Common myeloid progenitor, CD34-positive (primary cell): ENCODE measurements around the gene SLC52A1.

Experiments used
- CTCF ChIA-PET: fragments of 350-600 bp; sonication (Branson Sonifier 250); formaldehyde crosslinking; loops from one replicate; lab custom pipeline; 2021; ENCODE audit warnings: antibody characterized with exemption; lab: Charles Lee
- POLR2A ChIA-PET: fragments of 350-600 bp; sonication (Branson Sonifier 250); formaldehyde crosslinking; loops from one replicate; lab custom pipeline; 2021; ENCODE audit warnings: antibody characterized with exemption; lab: Charles Lee
- DNase-seq, 3 donors: peaks; one replicate each; pipeline versions ENCODE4 v3.0.0 to v3.0.0-alpha.2; 2013
- H3K27ac ChIP-seq, 2 experiments: 1 replicate in 1 of 2; 2 replicates in 1 of 2; pipeline ENCODE4 v1.7.0; 2013; ENCODE audit warnings: inconsistent platforms in 2 of 2, low read length in 2 of 2, mild to moderate bottlenecking in 2 of 2, low read depth in 1 of 2, moderate library complexity in 1 of 2; ENCODE audit not compliant: severe bottlenecking in 2 of 2, insufficient read depth in 1 of 2, poor library complexity in 1 of 2
- H3K27me3 ChIP-seq, 5 experiments: replicated peaks in 2 of 5; 1 replicate in 3 of 5; 2 replicates in 2 of 5; pipeline versions ENCODE4 v1.6.1 to v1.7.0; 2013; ENCODE audit warnings: low read length in 4 of 5, mild to moderate bottlenecking in 2 of 5, moderate library complexity in 2 of 5, inconsistent platforms in 1 of 5; ENCODE audit not compliant: insufficient read depth in 5 of 5, control insufficient read depth in 4 of 5
- H3K36me3 ChIP-seq, 4 experiments: 1 replicate in 2 of 4; 2 replicates in 2 of 4; pipeline versions ENCODE4 v1.6.1 to v1.7.0; 2013; ENCODE audit warnings: low read length in 3 of 4, control low read depth in 1 of 4, mild to moderate bottlenecking in 1 of 4; ENCODE audit not compliant: control insufficient read depth in 4 of 4, insufficient read depth in 4 of 4
- H3K4me1 ChIP-seq, 4 experiments: 1 replicate in 3 of 4; 2 replicates in 1 of 4; pipeline versions ENCODE4 v1.6.1 to v1.7.1; 2013; ENCODE audit warnings: low read length in 3 of 4, mild to moderate bottlenecking in 3 of 4, control low read depth in 1 of 4, inconsistent platforms in 1 of 4, moderate library complexity in 1 of 4; ENCODE audit not compliant: control insufficient read depth in 4 of 4, insufficient read depth in 4 of 4; ENCODE audit errors: control extremely low read depth in 1 of 4
- H3K4me3 ChIP-seq, 7 experiments: 1 replicate in 4 of 7; 2 replicates in 3 of 7; pipeline versions ENCODE4 v1.5.1 to v1.7.0; 2013; ENCODE audit warnings: mild to moderate bottlenecking in 7 of 7, low read length in 6 of 7, moderate library complexity in 6 of 7, inconsistent platforms in 2 of 7, low read depth in 2 of 7, control low read depth in 1 of 7; ENCODE audit not compliant: insufficient read depth in 4 of 7, control insufficient read depth in 1 of 7; ENCODE audit errors: extremely low read depth in 1 of 7
- H3K9me3 ChIP-seq, 5 experiments: 1 replicate in 4 of 5; 2 replicates in 1 of 5; pipeline versions ENCODE4 v1.6.1 to v1.7.1; 2013; ENCODE audit warnings: low read length in 4 of 5, mild to moderate bottlenecking in 2 of 5, inconsistent platforms in 1 of 5, low read depth in 1 of 5, moderate library complexity in 1 of 5; ENCODE audit not compliant: control insufficient read depth in 4 of 5, insufficient read depth in 2 of 5; ENCODE audit errors: control extremely low read depth in 1 of 5
- WGBS: methylation state at CpG from one replicate; pipeline ENCODE4 v1.1.5; 2013; ENCODE audit not compliant: insufficient coverage; 5-methylcytosine and 5-hydroxymethylcytosine counted together

The SLC52A1 gene

DNA sequence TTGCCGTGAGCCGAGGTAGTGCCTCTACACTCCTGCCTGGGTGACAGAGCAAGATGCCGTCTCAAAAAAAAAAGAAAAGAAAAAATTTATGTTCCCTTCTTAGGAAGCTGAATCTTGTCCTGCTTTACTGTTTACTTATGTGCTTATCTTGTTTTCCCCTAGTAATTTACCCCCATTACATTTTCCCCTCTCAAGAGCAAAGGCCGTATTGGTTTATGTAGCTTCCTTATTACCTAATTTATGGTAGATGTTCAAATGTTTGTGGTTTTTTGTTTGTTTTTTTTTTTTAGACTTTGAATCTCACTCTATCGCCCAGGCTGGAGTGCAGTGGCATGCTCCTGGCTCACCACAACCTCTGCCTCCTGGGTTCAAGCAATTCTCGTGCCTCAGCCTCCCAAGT lies 10.3 kb upstream of the SLC52A1 start:
- H3K27me3 ChIP-seq = peaks cover 0 to 4% (median 0%) of the 10 kb centered on the region in 5 experiments
- no peaks in the 10 kb centered on the region for H3K36me3 ChIP-seq
- no peak overlapping the region for H3K4me3 ChIP-seq
- ChIA-PET CTCF (interaction anchor here (0.6 to 3.4 kb wide), 5 partner anchors 9 to 211 kb away, joined by 3 to 12 read pairs (median 5); partner anchors contain the start of gene SLC52A1), POLR2A (interaction anchor here (0.8 kb wide), 1 partner anchor 26 kb away, joined by 6 read pairs; no protein-coding TSS in a partner anchor)
- 96% methylated on average over 2 of the region's 6 CpGs for WGBS
- peaks cover 0 to under 1% (median 0%) of the 10 kb centered on the region in 5 experiments for H3K9me3 ChIP-seq
- H3K4me1 ChIP-seq = no peaks in the 10 kb centered on the region
- no peak overlapping the region for H3K27ac ChIP-seq
- DNase-seq = no peak

DNA sequence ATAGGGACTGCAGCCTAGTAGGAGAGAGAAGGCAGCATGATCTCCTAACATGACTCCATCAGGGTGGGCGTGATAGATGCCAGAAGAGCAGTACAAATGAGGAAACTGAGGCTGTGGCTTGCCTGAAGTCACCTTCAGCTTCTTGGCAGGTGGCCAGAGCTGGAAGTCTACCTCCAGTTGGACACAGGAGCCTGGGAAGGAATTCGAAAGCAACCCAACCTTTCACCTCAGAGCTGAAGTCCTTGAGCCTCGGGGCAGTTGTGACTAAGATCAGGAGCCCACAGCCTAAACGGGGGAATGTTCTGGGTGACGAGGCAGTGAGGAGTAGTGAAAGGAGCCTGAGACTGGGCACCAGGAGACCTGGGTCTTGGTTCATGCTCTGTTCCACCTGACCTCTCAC lies 9.4 kb upstream of the SLC52A1 start:
- Histone ChIP-seq H3K4me1 (no peaks in the 10 kb centered on the region), H3K36me3 (no peaks in the 10 kb centered on the region), H3K4me3 (no peak overlapping the region), H3K27me3 (peaks cover 0 to 4% (median 0%) of the 10 kb centered on the region in 5 experiments), H3K9me3 (peaks cover 0 to 3% (median 0%) of the 10 kb centered on the region in 5 experiments), H3K27ac (no peak overlapping the region)
- CTCF ChIA-PET = interaction anchor here (3.4 kb wide), 1 partner anchor 19 kb away, joined by 12 read pairs; no protein-coding TSS in a partner anchor
- no peak for DNase-seq
- POLR2A ChIA-PET = no interaction called here
- WGBS = 100% methylated on average over 4 of the region's 5 CpGs

DNA sequence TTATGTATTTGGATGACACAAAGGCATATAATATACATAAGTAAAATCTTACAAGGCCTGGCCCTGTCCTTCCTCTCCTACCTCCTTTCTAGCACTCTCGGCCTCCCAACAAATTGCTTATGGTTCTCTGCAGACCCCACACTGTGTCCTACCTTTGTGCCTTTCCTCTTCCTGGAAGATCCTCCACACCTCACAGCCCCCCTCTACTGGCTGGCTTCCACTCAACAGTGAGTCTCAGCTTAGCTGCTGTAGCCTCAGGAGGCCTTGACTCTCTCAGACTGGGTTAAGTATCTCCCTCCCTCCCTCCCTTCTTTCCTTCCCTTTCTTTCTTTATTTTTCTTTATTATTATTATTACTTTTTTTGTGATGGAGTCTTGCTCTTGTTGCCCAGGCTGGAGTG lies 8.3 kb upstream of the SLC52A1 start:
- WGBS = 100% methylated on average over 1 of the region's 1 CpG
- Histone ChIP-seq H3K4me3 (no peak overlapping the region), H3K9me3 (peaks cover 0 to 3% (median 0%) of the 10 kb centered on the region in 5 experiments), H3K4me1 (no peaks in the 10 kb centered on the region), H3K27me3 (peaks cover 0 to 4% (median 0%) of the 10 kb centered on the region in 5 experiments), H3K36me3 (no peaks in the 10 kb centered on the region), H3K27ac (no peak overlapping the region)
- ChIA-PET POLR2A (interaction anchor here (0.7 kb wide), 1 partner anchor 18 kb away, joined by 3 read pairs; no protein-coding TSS in a partner anchor), CTCF (no interaction called here)
- DNase-seq = no peak

DNA sequence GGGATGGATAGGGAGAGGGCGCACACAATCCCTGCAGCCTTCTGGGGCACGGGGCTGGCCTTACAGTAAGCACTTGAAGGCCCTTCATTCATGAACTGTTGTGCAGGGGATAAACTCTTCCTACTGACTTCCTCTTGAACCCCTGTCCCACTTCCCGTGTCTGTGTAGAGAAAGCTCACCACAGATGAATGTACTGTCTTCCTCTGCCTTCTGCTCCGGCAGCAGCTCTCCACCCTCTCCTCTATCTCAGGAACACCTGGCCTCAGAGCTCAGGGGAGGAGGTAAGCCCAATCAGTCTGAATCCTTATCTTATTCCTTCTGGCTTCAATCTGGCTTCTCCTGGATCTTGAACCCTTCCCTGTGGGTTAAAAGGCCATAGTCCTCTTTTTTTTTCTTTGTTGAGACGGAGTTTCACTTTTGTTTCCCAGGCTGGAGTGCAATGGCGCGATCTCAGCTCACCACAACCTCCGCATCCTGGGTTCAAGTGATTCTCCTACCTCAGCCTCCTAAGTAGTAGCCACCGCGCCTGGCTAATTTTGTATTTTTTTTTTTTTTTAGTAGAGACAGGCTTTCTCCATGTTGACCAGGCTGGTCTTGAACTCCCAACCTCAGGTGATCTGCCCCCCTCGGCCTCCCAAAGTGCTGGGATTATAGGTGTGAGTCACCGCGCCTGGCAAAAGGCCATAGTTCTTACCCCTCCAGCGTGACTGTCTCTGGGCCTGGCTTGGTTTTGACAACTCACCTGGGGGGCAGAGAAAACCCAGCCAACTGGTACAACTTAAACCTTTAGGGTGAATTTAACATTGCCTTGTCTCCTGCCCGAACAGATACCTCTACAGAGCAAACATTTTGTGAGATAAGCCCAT lies 7.2 kb upstream of the SLC52A1 start:
- peaks cover 0 to 5% (median 0%) of the 10 kb centered on the region in 5 experiments for H3K27me3 ChIP-seq
- H3K27ac ChIP-seq = no peak overlapping the region
- no peaks in the 10 kb centered on the region for H3K4me1 ChIP-seq
- no peaks in the 10 kb centered on the region for H3K36me3 ChIP-seq
- CTCF ChIA-PET = no interaction called here
- H3K9me3 ChIP-seq = peaks cover 0 to 3% (median 0%) of the 10 kb centered on the region in 5 experiments
- 88% methylated on average over 4 of the region's 15 CpGs for WGBS
- no peak overlapping the region for H3K4me3 ChIP-seq
- DNase-seq = no peak
- POLR2A ChIA-PET = no interaction called here

DNA sequence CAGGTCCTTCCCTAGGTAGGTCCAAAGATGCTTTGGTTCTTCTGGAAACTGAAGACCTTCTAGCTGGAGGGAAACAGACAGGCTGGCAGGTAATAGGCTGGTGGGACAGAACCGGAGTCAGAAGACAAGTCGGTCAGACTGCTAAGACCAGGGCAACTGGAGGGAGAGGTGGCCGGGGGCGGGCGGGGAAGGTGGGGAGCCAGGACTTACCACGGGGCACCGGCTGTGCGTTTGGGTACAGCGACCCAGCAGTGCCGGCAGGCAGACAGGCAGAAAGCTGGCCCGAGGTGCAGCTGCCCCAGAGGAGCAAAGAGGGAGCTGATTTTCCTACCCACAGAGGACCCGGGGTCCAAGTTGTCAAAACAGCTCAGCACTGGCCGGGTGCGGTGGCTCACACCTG lies 575 bp downstream of the SLC52A1 start:
- H3K4me1 ChIP-seq = peaks cover 0 to 10% (median 7%) of the 10 kb centered on the region in 4 experiments
- no peaks in the 10 kb centered on the region for H3K36me3 ChIP-seq
- no peak overlapping the region for H3K4me3 ChIP-seq
- POLR2A ChIA-PET = no interaction called here
- no peak overlapping the region for H3K27ac ChIP-seq
- H3K9me3 ChIP-seq = no peaks in the 10 kb centered on the region
- CTCF ChIA-PET = interaction anchor here (1.0 to 1.8 kb wide), 4 partner anchors 13 to 49 kb away, joined by 3 to 5 read pairs (median 4); no protein-coding TSS in a partner anchor
- peaks cover 0 to 35% (median 10%) of the 10 kb centered on the region in 5 experiments for H3K27me3 ChIP-seq
- no peak for DNase-seq
- WGBS = 88% methylated on average over 9 of the region's 14 CpGs

DNA sequence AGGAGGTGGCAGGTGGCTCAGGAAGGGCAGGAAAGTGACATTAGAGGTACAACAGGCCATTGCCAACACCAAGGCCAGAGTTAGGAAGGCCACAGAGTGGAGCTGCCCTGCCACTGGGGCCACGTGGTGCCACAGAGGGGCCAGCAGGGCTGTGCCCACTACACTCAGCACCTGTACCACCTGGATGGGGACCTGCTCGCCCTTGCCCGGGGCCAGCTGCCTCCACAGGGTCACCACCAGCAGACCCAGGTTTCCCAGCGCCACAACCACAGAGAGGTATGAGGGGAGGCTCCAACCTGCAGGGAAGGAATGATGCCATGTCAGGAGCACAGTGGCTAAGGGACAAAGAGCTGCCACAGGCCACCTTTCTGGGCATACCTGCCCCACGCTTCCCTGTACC lies 1.2 kb downstream of the SLC52A1 start:
- 100% methylated on average over 4 of the region's 5 CpGs for WGBS
- POLR2A ChIA-PET = no interaction called here
- H3K27me3 ChIP-seq = peaks cover 0 to 39% (median 14%) of the 10 kb centered on the region in 5 experiments
- no peaks in the 10 kb centered on the region for H3K36me3 ChIP-seq
- no peak overlapping the region for H3K4me3 ChIP-seq
- DNase-seq = no peak
- H3K4me1 ChIP-seq = peaks cover 0 to 10% (median 7%) of the 10 kb centered on the region in 4 experiments
- H3K27ac ChIP-seq = no peak overlapping the region
- no peaks in the 10 kb centered on the region for H3K9me3 ChIP-seq
- CTCF ChIA-PET = interaction anchor here (1.0 to 1.3 kb wide), 2 partner anchors 27 to 48 kb away, joined by 4 read pairs; no protein-coding TSS in a partner anchor
